ENCODE measurements around the gene LZTFL1. TPM values are rescaled to one million over a fixed set of nuclear protein-coding genes. Genes with fewer than 3 reads are reported as not detected.

Gene LZTFL1
- total RNA-seq, 4 donors from 2014 or later = 12.6 to 30.9 (median 23.3) TPM

DNA sequence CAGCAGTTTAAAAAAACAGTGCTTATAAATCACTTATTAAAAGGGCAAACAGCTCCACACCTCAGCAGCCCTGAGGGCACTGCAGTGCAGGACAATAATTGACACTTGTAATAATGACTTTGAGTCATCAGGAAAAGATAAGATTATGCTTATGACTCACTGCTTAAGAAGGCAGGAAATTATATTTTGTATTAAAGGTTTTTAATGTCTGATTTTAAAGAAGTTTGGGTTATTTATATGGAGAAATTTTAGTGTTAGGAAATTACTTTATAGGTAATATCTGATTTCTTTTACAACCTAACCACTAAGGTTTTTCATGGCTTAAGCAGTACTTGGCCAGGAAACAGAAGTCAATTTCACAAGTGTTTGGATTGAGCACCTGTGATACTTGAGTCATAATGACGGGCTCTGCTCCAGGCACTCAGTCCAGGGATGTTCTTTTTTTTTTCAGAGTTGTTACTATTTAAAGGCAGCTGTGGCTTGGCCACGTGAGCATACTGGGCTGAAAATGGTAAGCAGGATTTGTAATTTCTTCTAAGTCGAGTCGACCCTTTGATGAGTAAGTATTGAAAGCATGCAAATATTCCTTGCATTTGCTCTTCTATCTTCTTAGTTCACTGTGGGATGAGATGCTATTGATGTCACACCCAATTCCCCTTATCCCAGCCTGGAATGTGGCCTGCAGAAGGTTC, 23.9 kb downstream of the LZTFL1 start:
- no peaks in the 10 kb centered on the region for H3K9me3 ChIP-seq
- no peak overlapping the region for H3K4me3 ChIP-seq
- no peaks in the 10 kb centered on the region for H3K27me3 ChIP-seq
- WGBS, 2 donors (ENCODE audit: low coverage in 1 of 2) = 6 to 10% methylated on average over 4 of the region's 4 CpGs
- peak overlapping the region; percentile 73 to 82 (median 80) for H3K27ac ChIP-seq
- H3K36me3 ChIP-seq = peaks cover 0 to 34% of the 10 kb centered on the region in 2 donors
- TF ChIP-seq POLR2AphosphoS5 (IDR thresholded peaks at IDR 0.05) (peak; percentile 80), POLR2A (IDR thresholded peaks at IDR 0.05) (no peak), EP300 (IDR thresholded peaks at IDR 0.05) (no peak)
- TF ChIP-seq, protein P1, sequence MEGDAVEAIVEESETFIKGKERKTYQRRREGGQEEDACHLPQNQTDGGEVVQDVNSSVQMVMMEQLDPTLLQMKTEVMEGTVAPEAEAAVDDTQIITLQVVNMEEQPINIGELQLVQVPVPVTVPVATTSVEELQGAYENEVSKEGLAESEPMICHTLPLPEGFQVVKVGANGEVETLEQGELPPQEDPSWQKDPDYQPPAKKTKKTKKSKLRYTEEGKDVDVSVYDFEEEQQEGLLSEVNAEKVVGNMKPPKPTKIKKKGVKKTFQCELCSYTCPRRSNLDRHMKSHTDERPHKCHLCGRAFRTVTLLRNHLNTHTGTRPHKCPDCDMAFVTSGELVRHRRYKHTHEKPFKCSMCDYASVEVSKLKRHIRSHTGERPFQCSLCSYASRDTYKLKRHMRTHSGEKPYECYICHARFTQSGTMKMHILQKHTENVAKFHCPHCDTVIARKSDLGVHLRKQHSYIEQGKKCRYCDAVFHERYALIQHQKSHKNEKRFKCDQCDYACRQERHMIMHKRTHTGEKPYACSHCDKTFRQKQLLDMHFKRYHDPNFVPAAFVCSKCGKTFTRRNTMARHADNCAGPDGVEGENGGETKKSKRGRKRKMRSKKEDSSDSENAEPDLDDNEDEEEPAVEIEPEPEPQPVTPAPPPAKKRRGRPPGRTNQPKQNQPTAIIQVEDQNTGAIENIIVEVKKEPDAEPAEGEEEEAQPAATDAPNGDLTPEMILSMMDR (IDR thresholded peaks at IDR 0.05) = no peak
- peaks cover 12 to 33% (median 14%) of the 10 kb centered on the region in 3 donors for H3K4me1 ChIP-seq
- peak; percentile 90 for ATAC-seq

DNA sequence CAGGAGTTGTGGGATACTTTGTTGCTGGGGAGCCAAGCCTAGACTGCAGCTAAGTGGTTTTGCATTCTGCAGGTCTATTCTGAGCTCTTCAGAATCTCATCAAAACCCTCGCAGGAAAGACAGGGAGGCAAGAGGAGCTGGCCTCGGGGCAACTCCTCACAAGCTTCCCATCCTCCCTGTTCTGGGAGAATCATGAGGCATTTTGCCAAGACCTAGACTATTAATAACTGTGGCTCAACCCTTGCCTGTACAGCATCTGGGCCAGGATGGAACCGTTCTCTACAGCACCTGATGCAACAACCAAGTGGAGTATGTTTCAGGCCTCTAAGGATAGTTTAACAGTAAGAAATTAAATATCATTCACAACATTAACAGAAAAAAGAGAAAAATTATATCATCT, 25.4 kb downstream of the LZTFL1 start:
- H3K27me3 ChIP-seq = no peaks in the 10 kb centered on the region
- H3K4me1 ChIP-seq = peaks cover 12 to 33% (median 14%) of the 10 kb centered on the region in 3 donors
- no peak overlapping the region for H3K4me3 ChIP-seq
- no peaks in the 10 kb centered on the region for H3K9me3 ChIP-seq
- ATAC-seq = peak; percentile 81
- peaks cover 0 to 20% of the 10 kb centered on the region in 2 donors for H3K36me3 ChIP-seq
- TF ChIP-seq, protein P1 (IDR thresholded peaks at IDR 0.05) = no peak
- peak; percentile 11 for TF ChIP-seq POLR2AphosphoS5 (IDR thresholded peaks at IDR 0.05)
- H3K27ac ChIP-seq = peak overlapping the region in 3 of 4 donors; percentile 44 to 73 (median 68)
- 0 to 6% methylated on average over 2 to 3 of the region's 3 CpGs for WGBS, 2 donors (ENCODE audit: low coverage in 1 of 2)

DNA sequence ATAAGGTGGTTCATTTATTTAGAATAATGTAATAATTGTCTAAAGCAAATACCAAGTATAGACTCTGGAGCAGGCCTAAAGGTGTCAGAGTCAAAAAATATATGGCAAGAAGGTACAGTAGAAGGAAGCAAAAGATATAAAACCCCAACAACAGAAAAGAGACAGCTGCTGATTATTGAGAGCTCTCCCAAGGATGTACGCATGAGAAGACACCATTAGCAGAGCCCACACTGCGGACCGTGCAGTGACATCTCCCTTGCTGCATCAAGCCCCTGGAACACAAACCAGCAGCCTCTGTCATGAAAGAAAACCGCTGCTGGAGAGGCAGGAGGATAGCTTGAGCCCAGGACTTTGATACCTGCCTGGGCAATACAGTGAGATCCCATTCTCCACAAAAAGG, 27.6 kb downstream of the LZTFL1 start:
- Histone ChIP-seq H3K4me1 (peaks cover 12 to 33% (median 14%) of the 10 kb centered on the region in 3 donors), H3K4me3 (no peak overlapping the region), H3K36me3 (peaks cover 0 to 4% of the 10 kb centered on the region in 2 donors), H3K9me3 (no peaks in the 10 kb centered on the region), H3K27ac (no peak overlapping the region), H3K27me3 (no peaks in the 10 kb centered on the region)
- TF ChIP-seq POLR2A (IDR thresholded peaks at IDR 0.05) (no peak), POLR2AphosphoS5 (IDR thresholded peaks at IDR 0.05) (no peak), EP300 (IDR thresholded peaks at IDR 0.05) (no peak)
- TF ChIP-seq, protein P1 (IDR thresholded peaks at IDR 0.05) = no peak
- ATAC-seq = no peak
- 83 to 96% methylated on average over 1 to 4 of the region's 4 CpGs for WGBS, 2 donors (ENCODE audit: low coverage in 1 of 2)

DNA sequence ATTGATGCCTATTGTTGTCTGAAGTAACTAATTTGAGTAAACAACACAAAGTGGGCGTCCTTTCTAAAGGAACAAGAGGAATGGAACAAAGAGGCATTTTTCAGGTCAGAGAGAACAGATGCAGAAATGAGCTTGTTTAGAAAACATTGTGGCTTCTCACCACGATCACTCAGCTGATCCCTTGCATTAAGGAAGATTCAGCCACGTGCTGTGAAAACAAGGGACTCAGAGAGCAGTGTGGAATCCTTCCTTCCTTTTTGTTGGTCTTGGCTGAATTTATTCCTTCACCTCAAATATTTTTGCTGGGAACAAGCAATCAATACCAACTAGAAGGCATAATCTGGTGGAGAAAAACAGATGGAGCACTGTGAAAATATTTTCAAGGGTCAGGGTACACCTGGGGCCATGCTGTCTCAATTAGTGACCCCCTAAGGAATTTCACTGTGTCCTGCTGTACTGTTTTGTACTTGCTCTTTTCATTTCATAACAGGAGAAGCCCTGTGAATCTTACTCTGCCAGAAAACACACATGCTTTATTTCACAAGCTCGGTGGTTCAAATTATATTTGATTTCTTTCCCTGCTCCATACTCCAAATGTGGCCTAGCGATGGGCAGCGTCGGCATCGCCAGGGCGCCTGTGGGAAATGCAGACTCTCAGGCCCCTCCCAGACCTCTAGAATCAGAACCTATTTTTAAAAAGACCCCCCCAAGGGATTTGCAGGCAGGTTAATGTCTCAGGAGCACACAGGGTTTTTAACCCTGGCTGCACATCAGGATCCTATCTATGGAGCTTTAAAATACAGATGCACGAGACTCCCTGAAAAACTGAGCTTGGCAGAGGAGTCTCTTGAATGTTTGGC, 34.0 kb downstream of the LZTFL1 start:
- TF ChIP-seq, protein P1 (IDR thresholded peaks at IDR 0.05) = no peak
- TF ChIP-seq POLR2AphosphoS5 (IDR thresholded peaks at IDR 0.05) (no peak), EP300 (IDR thresholded peaks at IDR 0.05) (no peak), POLR2A (IDR thresholded peaks at IDR 0.05) (no peak)
- H3K27ac ChIP-seq = peak overlapping the region in 1 of 4 donors; percentile 25

More for the DNA sequence above, 34.0 kb downstream of the LZTFL1 start:
- Histone ChIP-seq H3K9me3 (no peaks in the 10 kb centered on the region), H3K4me1 (no peaks in the 10 kb centered on the region), H3K27me3 (no peaks in the 10 kb centered on the region), H3K4me3 (no peak overlapping the region), H3K36me3 (no peaks in the 10 kb centered on the region)
- peak; percentile 81 for ATAC-seq
- 29 to 61% methylated on average over 8 to 9 of the region's 10 CpGs for WGBS, 2 donors (ENCODE audit: low coverage in 1 of 2)

Measured in gastroesophageal sphincter (tissue), 4 donors.